ENCODE results near the gene ZBTB6. TPM values are rescaled to one million over a fixed set of nuclear protein-coding genes. Genes with fewer than 3 reads are reported as not detected.
"Not testable (repeated sequence)": the region's sequence is repeated elsewhere in the genome, so short reads cannot be mapped to it uniquely, and the experiment has no call there.

ZBTB6 gene
- total RNA-seq, 1 experiment from 2014 or later, result 2.3 TPM

GRCh38 chr9:122931226-122932121 lies 18.4 kb upstream of the ZBTB6 start, which contains the start of gene ZBTB26:
Gene ZBTB26, minus strand, starts transcription at chr9:122931512. Its CDS starts 11,578 bp downstream, at chr9:122919934.
- DNase-seq (ENCODE audit: low read depth), result peak; percentile 91
- in situ Hi-C loops (cut with HindIII; ENCODE audit: low pct_unique_long_range_greater_than_20kb, low sequenced_read_pairs), result no loop called here

- DNase-seq (ENCODE audit: low read depth), result no peak
- in situ Hi-C loops (cut with HindIII; ENCODE audit: low pct_unique_long_range_greater_than_20kb, low sequenced_read_pairs), result no loop called here
Measured at GRCh38 chr9:122930541-122931225, 17.6 kb upstream of the ZBTB6 start.

DNA sequence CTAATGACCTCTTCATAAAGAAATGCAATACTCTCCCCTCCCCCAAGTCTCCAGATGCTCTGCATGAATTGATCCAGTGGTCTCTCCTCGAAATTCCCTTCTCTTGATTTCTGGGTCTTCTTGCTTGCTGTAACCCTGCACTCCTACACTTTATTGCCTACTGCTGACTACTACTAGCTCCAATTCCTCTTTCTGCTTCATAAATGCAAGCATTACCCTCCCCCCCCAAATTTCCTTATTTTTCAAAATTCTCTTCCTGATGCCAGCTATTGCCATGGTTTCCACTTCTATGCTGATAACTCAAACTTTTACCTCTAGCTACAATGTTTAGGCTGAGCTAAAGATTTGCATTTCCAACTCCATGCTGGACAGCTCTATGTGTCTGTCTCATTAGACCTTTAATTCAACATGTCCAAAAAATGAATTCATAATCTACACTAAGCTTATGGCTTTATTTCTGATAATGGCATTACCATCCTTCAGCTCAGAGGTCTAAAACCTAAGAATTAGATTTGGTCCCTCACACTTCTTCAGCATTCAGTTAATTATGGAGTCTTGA lies 16.8 kb upstream of the ZBTB6 start:
- no peak for DNase-seq (ENCODE audit: low read depth)
- in situ Hi-C loops (cut with HindIII; ENCODE audit: low pct_unique_long_range_greater_than_20kb, low sequenced_read_pairs), result no loop called here

DNA sequence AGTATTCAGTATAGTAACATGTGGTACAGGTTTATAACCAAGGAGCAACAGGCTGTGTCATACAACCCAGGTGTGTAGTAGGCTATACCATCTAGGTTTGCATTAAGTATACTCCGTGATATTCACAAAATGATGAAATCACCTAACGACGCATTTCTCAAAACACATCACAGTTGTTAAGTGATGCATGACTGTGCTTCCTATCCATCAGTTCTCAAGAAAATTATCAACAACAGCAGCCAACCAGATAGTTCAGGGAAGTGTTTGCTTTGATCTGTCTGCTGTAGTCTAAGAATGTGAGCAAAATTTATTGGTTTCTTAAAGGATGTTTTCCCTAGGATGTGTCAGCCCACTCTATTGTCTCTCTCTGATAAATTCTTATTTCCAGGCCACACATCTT lies 10.8 kb upstream of the ZBTB6 start:
- in situ Hi-C loops (cut with HindIII; ENCODE audit: low pct_unique_long_range_greater_than_20kb, low sequenced_read_pairs), result no loop called here

DNA sequence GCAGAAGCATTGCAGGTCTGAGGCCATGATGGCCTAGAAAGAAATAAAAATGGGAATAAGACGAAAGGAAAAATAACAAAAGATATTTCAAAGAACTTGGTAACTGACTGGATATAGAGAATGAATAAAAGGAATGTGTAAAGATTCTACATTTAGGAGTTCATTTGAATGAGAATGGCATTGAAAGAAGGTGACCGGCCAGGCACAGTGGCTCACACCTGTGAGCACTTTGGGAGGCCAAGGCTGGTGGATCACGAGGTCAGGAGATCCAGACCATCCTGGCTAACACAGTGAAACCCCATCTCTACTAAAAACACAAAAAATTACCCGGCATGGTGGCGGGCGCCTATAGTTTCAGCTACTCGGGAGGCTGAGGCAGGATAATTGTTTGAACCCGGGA lies 9.6 kb upstream of the ZBTB6 start:
- DNase-seq (ENCODE audit: low read depth), result no peak
- in situ Hi-C loops (cut with HindIII; ENCODE audit: low pct_unique_long_range_greater_than_20kb, low sequenced_read_pairs), result no loop called here

More for the DNA sequence above, 10.8 kb upstream of the ZBTB6 start:
- DNase-seq (ENCODE audit: low read depth), result peak; percentile 65

- in situ Hi-C loops (cut with HindIII; ENCODE audit: low pct_unique_long_range_greater_than_20kb, low sequenced_read_pairs), result no loop called here
- no peak for DNase-seq (ENCODE audit: low read depth)
Measured at GRCh38 chr9:122918310-122918709, 5.2 kb upstream of the ZBTB6 start.

GRCh38 chr9:122912671-122912963 lies 506 bp downstream of the ZBTB6 start:
- DNase-seq (ENCODE audit: low read depth), result no peak
- in situ Hi-C loops (cut with HindIII; ENCODE audit: low pct_unique_long_range_greater_than_20kb, low sequenced_read_pairs), result no loop called here

- DNase-seq (ENCODE audit: low read depth); in situ Hi-C loops (cut with HindIII; ENCODE audit: low pct_unique_long_range_greater_than_20kb, low sequenced_read_pairs): not testable (repeated sequence)
Measured at GRCh38 chr9:122906122-122906521, 7.0 kb downstream of the ZBTB6 start.

DNA sequence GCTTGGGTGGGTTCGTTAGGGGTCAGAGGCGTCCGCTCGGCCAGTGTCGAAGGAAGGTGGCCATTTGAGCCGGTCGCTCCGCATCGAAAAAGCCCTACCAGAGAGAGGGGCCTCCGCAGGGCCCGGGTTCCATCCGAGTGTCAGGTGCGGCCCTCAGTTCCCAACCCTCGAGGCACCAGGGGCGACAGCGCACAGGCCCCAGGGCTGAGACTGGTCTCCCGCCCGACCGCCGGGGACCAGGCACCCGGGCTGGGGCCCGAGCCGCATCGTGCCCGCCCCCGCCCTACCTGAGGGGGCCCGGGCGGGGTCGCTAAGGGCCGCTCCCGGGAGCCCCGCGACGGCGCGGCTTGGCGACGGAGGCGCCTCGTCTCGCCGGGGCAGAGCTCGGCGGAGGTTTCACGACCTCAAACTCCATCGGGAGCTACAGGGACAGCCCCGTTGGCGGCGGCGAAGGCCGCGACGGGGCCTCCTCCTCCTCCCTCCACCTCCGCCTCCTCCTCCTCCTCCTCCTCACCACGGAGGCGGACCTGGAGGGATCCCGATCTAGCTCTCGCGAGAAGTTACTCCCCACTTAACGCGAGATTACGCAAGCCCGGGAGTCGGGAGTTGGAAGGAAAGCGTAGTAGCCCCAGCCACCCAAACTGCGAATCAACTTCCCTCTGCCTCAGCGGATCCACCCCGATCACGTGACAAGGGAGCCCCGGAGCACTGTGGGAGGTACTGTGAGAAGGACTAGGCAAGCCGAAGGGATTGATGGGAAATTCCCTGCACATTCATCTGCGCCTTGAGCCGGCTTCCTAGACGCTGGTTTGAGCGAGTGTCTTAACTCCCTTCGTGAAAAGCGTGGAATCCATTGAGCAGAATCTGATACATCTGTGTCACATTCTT lies 8.1 kb downstream of the ZBTB6 start, which contains the start of gene RC3H2:
Gene RC3H2 (minus strand): TSS at position 537 of the 888 bp plus-strand sequence. CDS start 7,850 bp downstream, outside the sequence.
- peak; percentile 99 for DNase-seq (ENCODE audit: low read depth)
- in situ Hi-C loops (cut with HindIII; ENCODE audit: low pct_unique_long_range_greater_than_20kb, low sequenced_read_pairs), result no loop called here

DNA sequence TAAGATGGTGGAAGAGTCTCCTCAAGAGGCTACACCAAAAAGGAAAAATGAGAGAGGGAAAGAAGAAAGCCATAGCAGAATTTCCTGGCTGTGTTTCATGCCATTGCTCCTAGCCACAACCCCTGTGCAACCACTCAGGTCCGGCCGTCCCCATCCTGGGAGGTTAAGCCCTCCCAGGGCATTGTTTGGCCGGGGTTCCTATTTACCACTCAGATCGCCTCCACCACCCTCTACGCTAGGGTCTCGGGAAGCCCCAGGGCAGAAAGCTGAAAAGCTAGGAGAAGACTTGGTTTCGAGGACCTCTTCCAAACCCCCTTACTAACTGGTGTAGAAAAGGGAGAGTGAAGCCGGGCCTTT lies 8.7 kb downstream of the ZBTB6 start:
- in situ Hi-C loops (cut with HindIII; ENCODE audit: low pct_unique_long_range_greater_than_20kb, low sequenced_read_pairs), result no loop called here
- no peak for DNase-seq (ENCODE audit: low read depth)

- no peak for DNase-seq (ENCODE audit: low read depth)
- in situ Hi-C loops (cut with HindIII; ENCODE audit: low pct_unique_long_range_greater_than_20kb, low sequenced_read_pairs), result no loop called here
Measured at GRCh38 chr9:122900791-122901190, 12.3 kb downstream of the ZBTB6 start.

DNA sequence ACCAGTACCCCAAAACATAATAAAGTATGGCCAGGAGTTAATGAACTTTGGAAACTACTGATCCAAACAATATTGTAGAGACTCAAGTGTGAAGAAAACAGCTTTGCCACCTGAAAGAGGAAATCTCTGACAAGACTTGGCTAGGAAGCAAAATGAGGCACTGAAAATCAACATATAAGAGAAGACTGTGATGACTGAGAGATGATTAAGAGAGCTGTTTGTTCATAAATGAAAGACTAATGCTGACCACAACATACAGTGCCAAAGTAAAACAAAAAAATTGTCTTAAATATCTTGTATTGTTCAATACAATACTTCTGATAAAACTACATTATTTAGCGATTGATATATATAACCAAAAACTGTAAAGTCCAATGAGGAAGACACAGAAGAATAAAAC lies 15.2 kb downstream of the ZBTB6 start:
- DNase-seq (ENCODE audit: low read depth), result no peak
- in situ Hi-C loops (cut with HindIII; ENCODE audit: low pct_unique_long_range_greater_than_20kb, low sequenced_read_pairs), result no loop called here

- DNase-seq (ENCODE audit: low read depth), result no peak
- in situ Hi-C loops (cut with HindIII; ENCODE audit: low pct_unique_long_range_greater_than_20kb, low sequenced_read_pairs), result no loop called here
Measured at GRCh38 chr9:122888480-122888879, 24.6 kb downstream of the ZBTB6 start.

DNA sequence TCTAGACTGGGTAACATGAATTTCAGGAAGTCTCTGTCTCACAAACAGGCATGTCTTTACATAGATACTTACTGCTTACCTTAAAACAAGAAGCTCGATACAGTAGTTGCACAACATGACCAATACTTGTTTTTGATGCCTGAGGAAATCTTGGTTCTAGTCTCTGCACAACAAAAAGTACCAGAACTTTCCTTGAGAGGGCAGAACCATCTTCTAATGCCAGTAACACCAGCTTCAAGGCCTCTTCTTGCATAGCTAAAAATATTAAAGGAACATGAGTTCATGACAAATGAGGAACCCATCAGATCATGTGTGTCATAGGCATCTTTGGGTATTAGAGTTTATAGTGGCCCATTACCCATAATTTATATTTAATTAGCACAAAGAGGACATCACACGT lies 30.0 kb downstream of the ZBTB6 start:
- in situ Hi-C loops (cut with HindIII; ENCODE audit: low pct_unique_long_range_greater_than_20kb, low sequenced_read_pairs), result no loop called here
- no peak for DNase-seq (ENCODE audit: low read depth)

- no peak for DNase-seq (ENCODE audit: low read depth)
- in situ Hi-C loops (cut with HindIII; ENCODE audit: low pct_unique_long_range_greater_than_20kb, low sequenced_read_pairs), result no loop called here
Measured at GRCh38 chr9:122879443-122879842, 33.7 kb downstream of the ZBTB6 start.

DNA sequence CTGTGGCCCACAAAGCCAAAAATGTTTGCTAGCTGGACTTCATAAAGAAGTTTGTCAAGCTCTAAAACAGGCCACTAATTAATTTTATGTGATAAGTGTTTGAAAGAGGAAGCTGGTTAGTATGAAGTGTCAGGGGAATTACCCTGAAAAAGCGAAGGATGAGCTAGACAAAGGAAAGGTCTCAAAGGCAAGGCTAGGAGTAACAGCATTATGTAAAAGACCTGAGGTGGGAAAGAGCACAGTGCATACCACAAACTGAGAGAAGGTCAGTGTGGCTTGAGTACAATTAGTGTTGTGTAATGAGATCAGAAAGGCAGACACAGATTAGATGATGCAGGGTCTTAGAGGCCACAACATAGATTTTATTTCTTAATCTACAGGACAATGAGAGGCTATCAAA lies 37.6 kb downstream of the ZBTB6 start:
- DNase-seq (ENCODE audit: low read depth), result no peak
- in situ Hi-C loops (cut with HindIII; ENCODE audit: low pct_unique_long_range_greater_than_20kb, low sequenced_read_pairs), result no loop called here

- DNase-seq (ENCODE audit: low read depth); in situ Hi-C loops (cut with HindIII; ENCODE audit: low pct_unique_long_range_greater_than_20kb, low sequenced_read_pairs): not testable (repeated sequence)
Measured at GRCh38 chr9:122867276-122867675, 45.8 kb downstream of the ZBTB6 start.

GRCh38 chr9:122866079-122866478 lies 47.0 kb downstream of the ZBTB6 start:
- in situ Hi-C loops (cut with HindIII; ENCODE audit: low pct_unique_long_range_greater_than_20kb, low sequenced_read_pairs), result no loop called here
- no peak for DNase-seq (ENCODE audit: low read depth)

Measured in Caki2 (cell line).